HG02588 (cell line): ENCODE results near the gene PSMB10.
"Not testable (repeated sequence)": the region's sequence is repeated elsewhere in the genome, so short reads cannot be mapped to it uniquely, and the experiment has no call there.

Experiments used
- ATAC-seq: cut with Tn5 transposase; IDR thresholded peaks from one replicate; pipeline ENCODE4 v1.9.1; 2021; ENCODE audit warnings: mild to moderate bottlenecking, moderate library complexity; ENCODE audit not compliant: unreplicated experiment

Gene PSMB10

DNA sequence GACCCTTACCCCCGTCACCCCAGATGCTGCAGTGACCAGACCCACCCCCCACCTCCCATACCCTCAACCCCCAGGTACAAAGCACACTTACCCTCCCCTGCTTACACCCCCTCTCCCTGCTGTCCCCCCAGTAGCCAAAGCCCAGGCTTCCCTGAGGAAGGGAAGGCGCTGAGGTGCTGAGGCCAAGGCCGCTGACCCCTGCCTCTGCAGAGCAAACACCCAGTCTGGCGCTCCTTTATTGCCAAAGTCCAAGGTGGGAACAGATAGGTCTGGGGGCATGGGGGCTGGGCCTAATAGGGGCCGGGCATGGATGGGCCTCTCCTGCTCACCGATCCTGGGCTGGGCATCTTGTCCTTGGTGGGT is 6.6 kb upstream of the PSMB10 start:
- no peak for ATAC-seq

DNA sequence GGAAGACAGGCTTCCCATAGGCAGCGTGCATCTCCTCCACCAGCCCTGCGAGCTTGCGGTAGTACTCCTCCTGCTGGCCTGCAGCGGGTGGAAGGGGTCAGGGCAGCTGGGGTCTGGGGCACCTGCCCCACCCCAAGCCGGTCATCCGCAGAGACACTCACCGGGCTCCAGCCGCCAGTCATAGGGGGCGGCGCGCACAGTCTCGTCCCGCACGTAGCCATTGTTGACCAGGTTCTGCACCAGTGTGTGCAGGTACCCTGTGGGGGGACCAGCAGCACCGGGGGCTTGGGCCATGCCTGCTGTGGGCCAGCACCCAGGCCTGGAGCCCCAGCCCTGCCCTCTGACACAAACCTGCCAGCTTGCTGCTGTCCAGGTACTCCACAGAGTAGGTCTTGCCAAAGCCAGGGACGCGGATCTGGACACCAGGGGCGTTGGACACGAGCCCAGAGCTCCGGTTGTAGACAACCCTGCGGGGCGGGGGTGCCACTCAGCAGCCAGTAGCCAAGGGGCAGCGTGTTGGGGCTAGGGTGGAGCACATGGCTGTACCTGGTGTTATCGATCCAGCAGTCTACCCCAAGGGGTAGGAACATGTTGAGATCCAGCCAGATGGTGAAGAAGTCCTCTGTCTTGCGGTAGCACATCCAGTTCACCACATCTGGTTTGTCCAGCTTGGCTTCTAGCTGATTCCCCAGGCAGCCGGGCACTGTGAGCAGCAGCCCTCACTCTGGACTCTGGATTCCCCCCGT is 6.0 kb upstream of the PSMB10 start:
- ATAC-seq, result no peak

DNA sequence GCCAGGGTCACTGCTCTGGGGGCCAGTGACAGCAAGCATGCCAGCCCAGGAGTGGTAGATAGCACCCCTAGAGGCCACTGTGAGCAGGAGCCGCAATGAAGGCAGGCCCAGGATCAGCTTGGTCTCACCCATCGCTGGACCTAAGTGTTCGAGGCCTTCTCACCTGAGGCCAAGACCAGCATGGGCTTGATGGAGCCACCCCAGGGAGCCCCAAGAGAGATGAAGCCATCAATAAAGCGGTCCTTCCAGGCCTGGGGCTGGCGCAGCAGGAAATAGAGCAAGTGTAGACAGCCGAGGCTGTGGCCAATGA is 5.5 kb upstream of the PSMB10 start:
- ATAC-seq, result peak; percentile 37

- ATAC-seq, result no peak
Measured at GRCh38 chr16:67941469-67942199, 5.0 kb upstream of the PSMB10 start.

- ATAC-seq, result no peak
Measured at GRCh38 chr16:67940446-67941089, 3.9 kb upstream of the PSMB10 start.

DNA sequence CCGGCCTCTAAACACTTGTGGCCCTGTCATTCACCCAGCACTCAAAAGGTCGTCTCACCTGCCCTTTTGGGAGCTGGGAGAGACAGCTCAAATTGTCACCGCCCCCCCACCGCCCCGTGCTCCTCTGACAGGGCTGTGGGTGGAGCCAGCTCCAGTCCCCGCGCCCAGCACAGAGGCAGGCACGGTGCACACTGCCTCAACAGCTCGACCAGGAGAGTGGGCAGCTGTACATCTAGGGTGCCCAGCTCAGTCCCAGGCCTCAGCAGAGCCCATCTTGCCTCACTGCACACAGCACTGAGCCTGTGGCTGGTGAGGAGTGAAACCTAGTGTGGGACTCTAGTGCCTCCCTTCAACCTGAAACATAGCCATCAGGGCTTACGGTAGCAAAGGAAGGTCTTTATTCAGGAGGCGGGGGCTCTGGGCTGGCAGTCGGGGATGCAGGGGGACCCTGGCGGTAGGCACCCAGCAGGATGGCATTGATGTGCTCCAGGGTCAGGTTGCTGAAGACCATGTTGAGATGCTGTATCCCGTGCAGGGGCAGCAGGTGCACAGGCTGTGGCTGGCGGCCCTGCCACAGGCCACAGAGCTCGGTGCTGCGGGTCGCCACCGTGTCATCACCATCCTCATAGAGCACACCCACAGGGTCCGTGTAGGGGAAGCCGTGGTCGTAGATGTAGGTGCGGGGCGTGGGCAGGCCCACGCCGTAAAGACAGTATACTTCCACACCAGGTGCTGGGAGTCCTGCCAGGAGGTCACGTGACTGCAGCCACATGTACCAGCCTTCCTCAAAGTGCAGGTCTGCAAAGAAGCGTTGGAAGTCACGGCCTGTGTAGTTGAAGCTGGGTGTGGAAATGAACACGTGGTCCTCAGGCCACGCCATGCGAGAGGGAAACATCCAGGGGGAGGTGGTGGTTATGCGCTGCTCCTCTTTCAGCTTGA is 3.1 kb upstream of the PSMB10 start:
- ATAC-seq, result no peak

- not testable (repeated sequence) for ATAC-seq
Measured at GRCh38 chr16:67937713-67938112, 1.1 kb upstream of the PSMB10 start.

DNA sequence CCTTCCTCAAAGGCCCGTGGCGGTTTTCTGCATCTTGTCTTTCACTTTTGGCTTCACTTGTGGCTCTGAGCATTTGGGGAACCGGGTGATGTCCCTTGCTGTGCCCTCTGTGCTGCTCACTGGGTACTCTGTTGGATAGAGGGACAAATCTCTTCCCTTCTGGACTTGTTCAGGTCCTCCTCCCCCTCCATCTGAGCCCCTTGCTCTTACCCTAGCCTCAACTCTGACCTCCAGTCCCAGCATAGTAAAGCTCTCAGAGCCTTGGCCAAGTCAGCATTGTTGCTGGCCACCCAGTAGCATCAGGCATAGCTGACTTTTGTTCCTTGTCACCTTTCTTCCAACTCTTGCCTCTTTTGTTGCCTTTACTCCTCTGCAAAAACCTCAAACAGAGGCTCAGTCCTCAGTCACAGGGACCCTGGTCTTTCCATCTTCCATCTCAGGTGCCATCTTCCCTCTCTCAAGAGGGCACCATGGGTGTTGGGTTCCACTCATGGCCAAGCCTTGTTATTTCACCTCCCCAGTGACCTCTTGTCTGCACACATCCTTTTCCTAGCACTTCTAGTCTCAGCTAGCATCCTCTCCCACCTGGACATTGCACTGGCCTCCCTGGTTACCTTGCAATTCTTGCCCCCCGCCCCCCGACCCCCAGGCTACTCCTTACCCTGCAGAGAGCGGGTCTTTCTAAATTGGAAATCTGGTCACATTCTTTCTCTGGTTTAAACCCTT is 393 bp upstream of the PSMB10 start:
- peak; percentile 57 for ATAC-seq

DNA sequence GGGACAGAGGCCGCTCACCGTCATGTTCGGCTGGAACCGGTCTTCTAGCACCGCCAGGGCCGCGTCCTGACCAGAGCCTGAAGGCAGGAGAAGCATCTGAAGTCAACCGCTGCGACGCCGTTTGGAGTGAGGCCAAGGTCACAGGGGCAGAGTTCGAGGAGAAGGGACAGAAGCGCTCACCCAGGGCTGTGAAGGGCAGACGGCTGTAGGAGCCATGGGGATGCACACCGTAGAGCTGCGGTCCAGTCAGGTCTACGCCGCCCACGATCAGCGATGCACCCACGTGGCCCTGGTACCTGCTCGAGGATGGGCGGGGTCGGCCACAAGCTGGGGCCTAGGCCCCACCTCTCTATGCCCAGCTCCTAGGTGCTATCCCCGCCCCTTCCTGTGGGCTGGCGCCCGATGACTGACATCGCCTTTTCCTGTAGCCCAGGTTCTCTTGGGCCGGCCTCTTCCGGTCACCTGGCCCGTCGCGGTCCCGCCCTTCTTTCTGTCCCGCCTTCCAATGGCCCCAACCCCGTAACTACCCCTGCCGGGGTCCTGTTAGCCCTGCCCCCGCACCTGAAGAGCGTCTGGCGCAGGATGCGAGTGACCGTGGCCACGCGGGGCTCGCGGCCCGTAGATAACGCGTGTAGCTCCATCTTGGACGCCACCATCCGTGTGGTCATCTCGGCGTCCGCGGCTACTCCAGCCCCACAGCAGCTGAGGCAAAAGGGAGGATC is 1.1 kb downstream of the PSMB10 start:
- peak; percentile 77 for ATAC-seq

DNA sequence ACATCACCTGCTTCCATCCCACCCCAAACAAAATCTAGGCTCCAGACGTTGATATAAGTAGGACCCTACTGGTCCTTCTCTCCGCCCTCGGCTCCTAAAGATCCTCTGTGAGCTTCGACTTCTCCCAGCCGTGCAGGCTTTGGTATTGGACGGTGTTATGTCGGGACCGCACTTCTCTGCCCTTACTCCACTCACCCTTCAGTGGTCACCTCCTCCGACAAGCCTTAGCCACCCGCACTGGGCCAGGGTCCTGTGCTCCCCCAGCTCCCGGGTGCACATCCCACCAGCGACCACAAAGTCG is 1.6 kb downstream of the PSMB10 start:
- ATAC-seq, result no peak

DNA sequence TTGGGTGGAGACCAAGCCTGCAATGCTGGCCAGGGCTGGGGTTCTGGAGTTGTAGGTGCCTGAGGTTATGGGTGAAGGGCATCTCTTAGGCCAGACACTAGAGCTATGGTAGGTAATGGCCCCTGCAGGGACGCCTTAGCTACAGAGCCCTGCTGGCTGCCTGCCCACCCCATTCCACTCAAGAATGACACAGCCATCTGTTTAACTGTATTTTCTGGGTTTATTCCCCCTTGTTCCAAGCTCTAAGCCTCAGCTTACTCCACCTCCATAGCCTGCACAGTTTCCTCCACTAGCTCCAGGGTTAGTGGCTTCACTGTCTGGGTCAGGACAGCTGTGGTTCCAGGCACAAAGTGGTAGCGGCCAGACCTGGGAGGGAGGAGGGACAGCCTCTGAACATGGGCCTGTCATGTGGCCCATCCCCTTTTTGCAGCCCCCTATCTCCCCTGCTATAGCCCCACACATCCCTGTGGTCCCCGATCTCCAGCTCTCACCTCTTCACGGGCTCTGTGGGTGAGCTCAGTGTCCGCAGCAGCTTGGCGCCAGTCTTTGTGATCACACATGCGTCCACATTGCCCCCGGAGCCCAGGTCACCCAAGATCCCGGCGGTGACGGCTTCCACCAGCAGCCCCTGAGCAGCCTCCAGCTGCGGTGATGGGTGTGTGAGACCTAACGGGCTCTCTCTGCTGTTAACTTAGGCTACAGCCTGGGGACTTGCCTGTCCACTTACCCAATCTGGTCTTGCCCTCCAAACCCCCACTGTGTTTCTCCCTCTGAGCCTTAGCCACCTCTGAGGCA is 2.1 kb downstream of the PSMB10 start:
- no peak for ATAC-seq

- no peak for ATAC-seq
Measured at GRCh38 chr16:67933805-67934204, 2.8 kb downstream of the PSMB10 start.

DNA sequence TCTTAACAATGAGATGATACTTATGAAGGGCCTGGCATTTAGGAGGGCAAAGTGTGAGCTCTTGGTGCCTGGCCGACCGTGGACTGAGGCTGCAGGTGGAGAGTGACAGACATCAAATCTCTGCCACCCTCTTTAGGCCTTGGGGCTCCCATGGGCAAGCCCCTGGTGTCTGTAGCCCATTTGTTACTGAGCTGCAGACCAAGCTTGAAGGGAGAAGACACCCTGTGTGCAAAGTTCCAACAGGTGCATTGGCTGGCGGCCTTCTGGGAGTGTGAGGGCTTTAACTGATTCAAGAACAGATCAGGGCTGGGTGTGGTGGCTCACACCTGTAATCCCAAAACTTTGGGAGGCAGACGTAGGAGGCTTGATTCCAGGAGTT is 4.2 kb downstream of the PSMB10 start:
- no peak for ATAC-seq

- no peak for ATAC-seq
Measured at GRCh38 chr16:67931712-67932461, 4.8 kb downstream of the PSMB10 start, which contains the start of gene CTRL. Gene CTRL, minus strand, starts transcription at chr16:67931862. Its CDS starts 10 bp downstream, at chr16:67931852.

GRCh38 chr16:67930678-67931211 is 5.9 kb downstream of the PSMB10 start:
- no peak for ATAC-seq

GRCh38 chr16:67930191-67930590 is 6.5 kb downstream of the PSMB10 start:
- no peak for ATAC-seq

- ATAC-seq, result no peak
Measured at GRCh38 chr16:67928561-67929364, 7.9 kb downstream of the PSMB10 start.
